Caco-2 (cell line): Measurements from ENCODE around the gene SRPK1. TPM values are rescaled to one million over a fixed set of nuclear protein-coding genes. Genes with fewer than 3 reads are reported as not detected.
"Not testable (repeated sequence)": the region's sequence is repeated elsewhere in the genome, so short reads cannot be mapped to it uniquely, and the experiment has no call there.

Experiments
- BruUV-seq: library from RNA; stranded (reverse); fragments of 400-500 nt; replicated peaks from 2 replicates; lab custom pipeline; 2021; lab: Mats Ljungman, UMichigan
- CTCF ChIA-PET: fragments of 300-600 bp; sonication (Branson Sonifier 250); formaldehyde crosslinking; loops from one replicate; lab custom pipeline; 2022; ENCODE audit warnings: antibody characterized with exemption; lab: Charles Lee
- POLR2A ChIA-PET: fragments of 300-600 bp; sonication (Branson Sonifier 250); formaldehyde crosslinking; loops from one replicate; lab custom pipeline; 2022; ENCODE audit warnings: antibody characterized with exemption; lab: Charles Lee
- DNase-seq, 2 experiments: peaks; one replicate each; pipeline versions ENCODE4 v3.0.0 to v3.0.0-alpha.2; 2020 to 2022
- H3K27me3 ChIP-seq: replicated peaks from 2 replicates; pipeline ENCODE4 v1.6.0; 2011; ENCODE audit warnings: low read length; ENCODE audit not compliant: control insufficient read depth, insufficient read depth
- H3K36me3 ChIP-seq: 2 replicates; pipeline ENCODE4 v1.5.1; 2011; ENCODE audit warnings: low read length; ENCODE audit not compliant: control insufficient read depth, insufficient read depth
- H3K4me1 ChIP-seq: fragments of 250-450 bp; sonication (Bioruptor Pico); 2 replicates; pipeline ENCODE4 v1.5.1; 2020; ENCODE audit warnings: mild to moderate bottlenecking
- H3K4me3 ChIP-seq: 2 replicates; pipeline ENCODE4 v1.5.1; 2011; ENCODE audit warnings: low read depth, mild to moderate bottlenecking, control low read depth, low read length
- H3K9me3 ChIP-seq: fragments of 250-450 bp; sonication (Bioruptor Pico); 2 replicates; pipeline ENCODE4 v1.5.1; 2020; ENCODE audit warnings: mild to moderate bottlenecking, moderate library complexity
- H3K27ac Mint-ChIP-seq: one replicate; pipeline ENCODE4 v1.8.0; 2022; ENCODE audit warnings: mixed read lengths; ENCODE audit not compliant: unreplicated experiment
- H3K27me3 Mint-ChIP-seq: one replicate; pipeline ENCODE4 v1.8.0; 2022; ENCODE audit warnings: mixed read lengths; ENCODE audit not compliant: insufficient read depth, unreplicated experiment
- H3K36me3 Mint-ChIP-seq: one replicate; pipeline ENCODE4 v1.8.0; 2022; ENCODE audit warnings: mild to moderate bottlenecking, mixed read lengths; ENCODE audit not compliant: insufficient read depth, unreplicated experiment
- H3K4me1 Mint-ChIP-seq: one replicate; pipeline ENCODE4 v1.8.0; 2022; ENCODE audit warnings: low read depth, mixed read lengths; ENCODE audit not compliant: unreplicated experiment
- H3K4me3 Mint-ChIP-seq: one replicate; pipeline ENCODE4 v1.8.0; 2022; ENCODE audit warnings: mild to moderate bottlenecking, moderate library complexity, mixed read lengths; ENCODE audit not compliant: unreplicated experiment
- H3K9me3 Mint-ChIP-seq: one replicate; pipeline ENCODE4 v1.8.0; 2022; ENCODE audit warnings: mixed read lengths; ENCODE audit not compliant: unreplicated experiment
- intact Hi-C: fragments of 100-400 bp; cut with micrococcal nuclease; formaldehyde crosslinking; loops from one replicate; pipeline ENCODE4 v1.10.0; 2022; ENCODE audit not compliant: unreplicated experiment
- total RNA-seq: library from RNA; stranded (reverse); gene quantifications from 2 replicates; pipeline ENCODE4 v1.2.3, GENCODE V29; 2022
- TF ChIP-seq, protein P1 (sequence below), 2 experiments: fragments of 200-600 bp in 1 of 2; IDR thresholded peaks; 1 replicate in 1 of 2; 2 replicates in 1 of 2; pipeline versions ENCODE4 v1.5.1 to v1.8.0; 2011 to 2022; ENCODE audit warnings: antibody characterized with exemption in 1 of 2, control low read depth in 1 of 2, inconsistent platforms in 1 of 2, low read depth in 1 of 2, low read length in 1 of 2, mild to moderate bottlenecking in 1 of 2, moderate library complexity in 1 of 2; ENCODE audit not compliant: insufficient read depth in 1 of 2, severe bottlenecking in 1 of 2, unreplicated experiment in 1 of 2

The SRPK1 gene
- total RNA-seq, 1 experiment from 2014 or later, result 114 TPM

GRCh38 chr6:35939259-35939658, 18.4 kb upstream of the SRPK1 start:
- H3K9me3 Mint-ChIP-seq, result peaks cover 44% of the 10 kb centered on the region
- H3K4me3 ChIP-seq, BruUV-seq, H3K27me3 ChIP-seq, H3K27me3 Mint-ChIP-seq, H3K36me3 Mint-ChIP-seq, intact Hi-C loops, H3K9me3 ChIP-seq, H3K4me1 ChIP-seq, H3K4me1 Mint-ChIP-seq, H3K4me3 Mint-ChIP-seq, POLR2A ChIA-PET, DNase-seq, H3K36me3 ChIP-seq, H3K27ac Mint-ChIP-seq: not testable (repeated sequence)
- CTCF ChIA-PET, result interaction anchor here (1.1 kb wide), 1 partner anchor 211 kb away, joined by 3 read pairs; no protein-coding TSS in a partner anchor

DNA sequence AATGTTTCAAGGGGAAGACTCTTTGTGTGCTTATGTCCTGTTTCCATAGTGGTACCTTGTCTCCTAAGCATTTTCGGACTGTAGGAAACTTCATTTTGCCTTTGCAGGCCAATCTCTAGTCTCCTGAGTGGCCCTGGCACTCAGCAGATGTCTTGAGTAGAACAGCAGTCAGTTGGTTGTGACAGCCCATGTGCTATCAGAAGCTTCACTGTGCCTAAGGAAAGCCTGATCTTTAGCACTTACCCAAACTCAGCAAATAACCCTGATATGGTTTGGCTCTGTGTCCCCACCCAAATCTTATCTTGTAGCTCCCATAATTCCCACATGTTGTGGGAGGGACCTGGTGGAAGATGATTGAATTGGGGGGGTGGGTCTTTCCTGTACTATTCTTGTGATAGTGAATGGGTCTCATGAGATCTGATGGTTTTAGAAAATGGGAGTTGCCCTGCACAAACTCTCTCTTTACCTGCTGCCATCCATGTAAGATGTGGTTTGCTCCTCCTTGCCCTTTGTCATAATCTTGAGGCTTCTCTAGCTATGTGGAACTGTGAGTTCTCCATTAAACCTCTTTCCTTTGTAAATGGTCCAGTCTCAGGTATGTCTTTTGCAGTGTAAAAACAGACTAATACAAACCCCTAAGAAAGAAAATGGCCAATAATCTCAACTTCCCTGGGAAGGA, 15.9 kb upstream of the SRPK1 start:
- H3K27me3 ChIP-seq, result no peaks in the 10 kb centered on the region
- H3K4me3 ChIP-seq, result no peak overlapping the region
- no peak overlapping the region for H3K4me3 Mint-ChIP-seq
- H3K27me3 Mint-ChIP-seq, result no peaks in the 10 kb centered on the region
- DNase-seq, result no peak
- no peaks in the 10 kb centered on the region for H3K36me3 Mint-ChIP-seq
- ChIA-PET CTCF (no interaction called here), POLR2A (interaction anchor here (0.6 kb wide), 1 partner anchor 23 kb away, joined by 3 read pairs; no protein-coding TSS in a partner anchor)
- H3K27ac Mint-ChIP-seq, result no peak overlapping the region
- peaks cover 7% of the 10 kb centered on the region for H3K4me1 Mint-ChIP-seq
- TF ChIP-seq, protein P1, sequence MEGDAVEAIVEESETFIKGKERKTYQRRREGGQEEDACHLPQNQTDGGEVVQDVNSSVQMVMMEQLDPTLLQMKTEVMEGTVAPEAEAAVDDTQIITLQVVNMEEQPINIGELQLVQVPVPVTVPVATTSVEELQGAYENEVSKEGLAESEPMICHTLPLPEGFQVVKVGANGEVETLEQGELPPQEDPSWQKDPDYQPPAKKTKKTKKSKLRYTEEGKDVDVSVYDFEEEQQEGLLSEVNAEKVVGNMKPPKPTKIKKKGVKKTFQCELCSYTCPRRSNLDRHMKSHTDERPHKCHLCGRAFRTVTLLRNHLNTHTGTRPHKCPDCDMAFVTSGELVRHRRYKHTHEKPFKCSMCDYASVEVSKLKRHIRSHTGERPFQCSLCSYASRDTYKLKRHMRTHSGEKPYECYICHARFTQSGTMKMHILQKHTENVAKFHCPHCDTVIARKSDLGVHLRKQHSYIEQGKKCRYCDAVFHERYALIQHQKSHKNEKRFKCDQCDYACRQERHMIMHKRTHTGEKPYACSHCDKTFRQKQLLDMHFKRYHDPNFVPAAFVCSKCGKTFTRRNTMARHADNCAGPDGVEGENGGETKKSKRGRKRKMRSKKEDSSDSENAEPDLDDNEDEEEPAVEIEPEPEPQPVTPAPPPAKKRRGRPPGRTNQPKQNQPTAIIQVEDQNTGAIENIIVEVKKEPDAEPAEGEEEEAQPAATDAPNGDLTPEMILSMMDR (IDR thresholded peaks at IDR 0.05; ENCODE audit: insufficient read depth in 1 of 2, low read depth in 1 of 2, low read length in 1 of 2, severe bottlenecking in 1 of 2, unreplicated experiment in 1 of 2), result no peak
- peaks cover 40% of the 10 kb centered on the region for H3K9me3 Mint-ChIP-seq
- no TSS peak for BruUV-seq
- H3K9me3 ChIP-seq, result peaks cover 5% of the 10 kb centered on the region
- no peaks in the 10 kb centered on the region for H3K36me3 ChIP-seq
- intact Hi-C loops, result no loop called here
- H3K4me1 ChIP-seq, result no peaks in the 10 kb centered on the region

DNA sequence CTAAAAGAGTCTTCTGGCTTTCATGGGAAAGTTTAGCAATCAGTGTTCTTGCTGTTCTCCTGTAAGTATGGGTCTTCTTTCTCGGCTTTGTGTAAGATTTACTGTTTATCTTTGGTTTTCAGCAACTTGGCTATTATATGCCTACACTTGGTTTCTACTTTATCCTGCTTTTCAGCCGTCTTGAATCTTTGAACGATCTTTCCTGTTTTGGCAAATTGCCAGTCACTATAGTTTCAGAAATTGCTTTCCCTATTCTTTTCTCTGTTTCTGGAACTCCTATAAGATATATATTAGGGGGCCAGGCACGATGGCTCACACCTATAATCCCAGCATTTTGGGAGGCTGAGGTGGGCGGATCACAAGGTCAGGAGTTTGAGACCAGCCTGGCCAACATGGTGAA, 14.6 kb upstream of the SRPK1 start:
- peaks cover 29% of the 10 kb centered on the region for H3K9me3 Mint-ChIP-seq
- no peak for DNase-seq
- no peaks in the 10 kb centered on the region for H3K27me3 ChIP-seq
- intact Hi-C loops, result no loop called here
- peaks cover 5% of the 10 kb centered on the region for H3K9me3 ChIP-seq
- ChIA-PET POLR2A (no interaction called here), CTCF (no interaction called here)
- BruUV-seq, result no TSS peak
- H3K4me3 ChIP-seq, result no peak overlapping the region
- no peaks in the 10 kb centered on the region for H3K27me3 Mint-ChIP-seq
- no peaks in the 10 kb centered on the region for H3K36me3 Mint-ChIP-seq
- no peak overlapping the region for H3K27ac Mint-ChIP-seq
- H3K4me1 Mint-ChIP-seq, result peaks cover 7% of the 10 kb centered on the region
- TF ChIP-seq, protein P1 (IDR thresholded peaks at IDR 0.05; ENCODE audit: insufficient read depth in 1 of 2, low read depth in 1 of 2, low read length in 1 of 2, severe bottlenecking in 1 of 2, unreplicated experiment in 1 of 2), result no peak
- H3K4me1 ChIP-seq, result no peaks in the 10 kb centered on the region
- no peaks in the 10 kb centered on the region for H3K36me3 ChIP-seq
- H3K4me3 Mint-ChIP-seq, result no peak overlapping the region
